SK-N-SH (cell line): ENCODE measurements around the gene INTS3. TPM values are rescaled to one million over a fixed set of nuclear protein-coding genes. Genes with fewer than 3 reads are reported as not detected.

Source experiments
- CHD2 ChIP-seq: fragments of 150-350 bp; IDR thresholded peaks from 2 replicates; pipeline ENCODE4 v1.6.1; 2018; ENCODE audit warnings: low read length; ENCODE audit not compliant: partially characterized antibody
- CTCF ChIP-seq: fragments of 200-600 bp; sonication (generic); IDR thresholded peaks from 2 replicates; pipeline ENCODE4 v1.6.1; 2017; ENCODE audit warnings: antibody characterized with exemption, mild to moderate bottlenecking, moderate library complexity
- ELF1 ChIP-seq: IDR thresholded peaks from 2 replicates; pipeline ENCODE4 v1.4.0; 2012
- FOSL2 ChIP-seq: IDR thresholded peaks from 2 replicates; pipeline ENCODE4 v1.4.0; 2012; ENCODE audit warnings: low read depth, mild to moderate bottlenecking, moderate library complexity, borderline replicate concordance
- GABPA ChIP-seq: IDR thresholded peaks from 2 replicates; pipeline ENCODE4 v1.4.0; 2012; ENCODE audit warnings: low read depth, mild to moderate bottlenecking
- MAX ChIP-seq: IDR thresholded peaks from 2 replicates; pipeline ENCODE4 v1.4.0; 2012; ENCODE audit warnings: low read depth
- MEF2A ChIP-seq: IDR thresholded peaks from 2 replicates; pipeline ENCODE4 v1.4.0; 2012; ENCODE audit warnings: low read depth, borderline replicate concordance
- POLR2AphosphoS5 ChIP-seq: IDR thresholded peaks from 2 replicates; pipeline ENCODE4 v1.6.1; 2012; ENCODE audit warnings: low read depth, low read length
- RAD21 ChIP-seq: IDR thresholded peaks from 2 replicates; pipeline ENCODE4 v1.6.1; 2012; ENCODE audit warnings: mild to moderate bottlenecking, low read length
- RCOR1 ChIP-seq: fragments of 150-350 bp; IDR thresholded peaks from 2 replicates; pipeline ENCODE4 v1.6.1; 2017; ENCODE audit warnings: antibody characterized with exemption, low read length
- SIN3A ChIP-seq: IDR thresholded peaks from 2 replicates; pipeline ENCODE4 v1.6.1; 2012; ENCODE audit warnings: low read depth, mild to moderate bottlenecking, low read length, moderate library complexity, borderline replicate concordance
- SMC3 ChIP-seq: IDR thresholded peaks from 2 replicates; pipeline ENCODE4 v1.6.1; 2012; ENCODE audit warnings: low read depth, low read length, improper control_type of control experiment
- TCF12 ChIP-seq: IDR thresholded peaks from 2 replicates; pipeline ENCODE4 v1.4.0; 2012
- TEAD4 ChIP-seq: IDR thresholded peaks from 2 replicates; pipeline ENCODE4 v1.4.0; 2012; ENCODE audit warnings: mild to moderate bottlenecking, borderline replicate concordance; ENCODE audit not compliant: insufficient read depth
- YY1 ChIP-seq: IDR thresholded peaks from 2 replicates; pipeline ENCODE4 v1.4.0; 2012; ENCODE audit warnings: low read depth, mild to moderate bottlenecking
- polyA plus RNA-seq, 3 experiments: library from polyadenylated mRNA; depleted of rRNA; stranded (reverse); fragments of >200 nt; gene quantifications; 2 replicates each; pipeline ENCODE4 v1.2.3, GENCODE V29; 2012
- TF ChIP-seq, protein P1 (sequence below): IDR thresholded peaks from 2 replicates; pipeline ENCODE4 v1.4.0; 2012; ENCODE audit warnings: low read depth, borderline replicate concordance
- TF ChIP-seq, protein P2 (sequence below): IDR thresholded peaks from 2 replicates; pipeline ENCODE4 v1.4.0; 2012; ENCODE audit warnings: low read depth, borderline replicate concordance

The INTS3 gene
- polyA plus RNA-seq, 1 of the 3 experiments (the other 2 are of a cell fraction) = 64.3 TPM

DNA sequence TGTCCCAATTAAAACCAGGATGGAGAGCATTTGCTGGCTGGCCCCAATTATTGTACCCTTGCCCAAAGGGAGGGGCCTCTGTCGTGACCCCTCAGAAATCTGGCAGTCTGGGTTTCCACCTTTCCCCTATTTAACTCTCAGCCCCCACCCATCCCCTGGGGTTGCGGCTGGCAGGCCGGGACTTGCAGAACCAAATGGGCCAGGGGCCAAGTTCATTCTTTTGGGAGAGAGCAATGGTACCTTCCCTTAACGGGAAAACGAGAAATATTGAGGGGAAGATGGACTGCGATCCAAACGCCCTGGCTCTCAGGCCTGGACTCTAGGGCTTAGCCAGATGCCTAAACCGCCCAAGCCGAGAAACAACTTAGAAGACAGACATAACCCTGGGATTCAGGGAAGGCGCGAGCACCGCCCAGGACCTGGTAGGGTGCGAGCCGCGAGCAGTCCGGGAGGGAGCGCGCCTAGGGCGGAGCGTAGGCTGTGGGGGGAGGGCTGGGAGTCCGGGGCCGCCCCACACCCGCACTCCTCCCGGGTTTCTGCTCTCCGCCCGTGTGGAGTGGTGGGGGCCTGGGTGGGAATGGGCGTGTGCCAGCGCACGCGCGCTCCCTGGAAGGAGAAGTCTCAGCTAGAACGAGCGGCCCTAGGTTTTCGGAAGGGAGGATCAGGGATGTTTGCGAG, 47.1 kb downstream of the INTS3 start, which contains the start of gene SLC27A3 (continued):
- TF ChIP-seq CHD2 (peak; percentile 27), CTCF (no peak), MAX (no peak), SIN3A (0 out of 2 replicates have a peak, but pooled peaks have one; percentile 24), TCF12 (no peak), ELF1 (no peak), GABPA (no peak), SMC3 (no peak), MEF2A (no peak), RAD21 (no peak), TEAD4 (no peak), POLR2AphosphoS5 (peak; percentile 38; the same call in 1 of the 2 replicates), RCOR1 (no peak), YY1 (no peak), FOSL2 (no peak)
- TF ChIP-seq, protein P1, sequence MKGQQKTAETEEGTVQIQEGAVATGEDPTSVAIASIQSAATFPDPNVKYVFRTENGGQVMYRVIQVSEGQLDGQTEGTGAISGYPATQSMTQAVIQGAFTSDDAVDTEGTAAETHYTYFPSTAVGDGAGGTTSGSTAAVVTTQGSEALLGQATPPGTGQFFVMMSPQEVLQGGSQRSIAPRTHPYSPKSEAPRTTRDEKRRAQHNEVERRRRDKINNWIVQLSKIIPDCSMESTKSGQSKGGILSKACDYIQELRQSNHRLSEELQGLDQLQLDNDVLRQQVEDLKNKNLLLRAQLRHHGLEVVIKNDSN = no peak
- TF ChIP-seq, protein P2, sequence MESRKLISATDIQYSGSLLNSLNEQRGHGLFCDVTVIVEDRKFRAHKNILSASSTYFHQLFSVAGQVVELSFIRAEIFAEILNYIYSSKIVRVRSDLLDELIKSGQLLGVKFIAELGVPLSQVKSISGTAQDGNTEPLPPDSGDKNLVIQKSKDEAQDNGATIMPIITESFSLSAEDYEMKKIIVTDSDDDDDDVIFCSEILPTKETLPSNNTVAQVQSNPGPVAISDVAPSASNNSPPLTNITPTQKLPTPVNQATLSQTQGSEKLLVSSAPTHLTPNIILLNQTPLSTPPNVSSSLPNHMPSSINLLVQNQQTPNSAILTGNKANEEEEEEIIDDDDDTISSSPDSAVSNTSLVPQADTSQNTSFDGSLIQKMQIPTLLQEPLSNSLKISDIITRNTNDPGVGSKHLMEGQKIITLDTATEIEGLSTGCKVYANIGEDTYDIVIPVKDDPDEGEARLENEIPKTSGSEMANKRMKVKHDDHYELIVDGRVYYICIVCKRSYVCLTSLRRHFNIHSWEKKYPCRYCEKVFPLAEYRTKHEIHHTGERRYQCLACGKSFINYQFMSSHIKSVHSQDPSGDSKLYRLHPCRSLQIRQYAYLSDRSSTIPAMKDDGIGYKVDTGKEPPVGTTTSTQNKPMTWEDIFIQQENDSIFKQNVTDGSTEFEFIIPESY = no peak
